Vagina (tissue), 2 donors: Measurements from ENCODE around the gene ZNF586. TPM values are rescaled to one million over a fixed set of nuclear protein-coding genes. Genes with fewer than 3 reads are reported as not detected.
A peak's percentile ranks its signal among the peaks of the same experiment; 100 is the strongest.

ENCODE experiments used
- DNase-seq, 2 donors: peaks; one replicate each; pipeline ENCODE4 v3.0.0-alpha.2; 2017; ENCODE audit errors: extremely low spot score in 2 of 2
- H3K27ac ChIP-seq: fragments of 200-600 bp; sonication (generic); one replicate; pipeline ENCODE4 v1.5.1; 2019
- H3K27me3 ChIP-seq: fragments of 200-600 bp; sonication (generic); one replicate; pipeline ENCODE4 v1.5.1; 2019
- H3K36me3 ChIP-seq, 2 donors: fragments of 200-600 bp; sonication (generic); one replicate each; pipeline ENCODE4 v1.5.1; 2017 to 2019
- H3K4me1 ChIP-seq: fragments of 200-600 bp; sonication (generic); one replicate; pipeline ENCODE4 v1.5.1; 2019
- H3K4me3 ChIP-seq, 2 donors: fragments of 200-600 bp; sonication (generic); 1 replicate in 1 of 2; 2 replicates in 1 of 2; pipeline ENCODE4 v1.5.1; 2016 to 2019
- H3K9me3 ChIP-seq: fragments of 200-600 bp; sonication (generic); one replicate; pipeline ENCODE4 v1.5.1; 2019
- CTCF ChIP-seq, 3 experiments: fragments of 450-650 bp in 2 of 3; fragments of 200-600 bp in 1 of 3; sonication (generic) in 1 of 3; IDR thresholded peaks; one replicate each; pipeline ENCODE4 v1.5.1; 2017 to 2019; ENCODE audit warnings: antibody characterized with exemption in 3 of 3, mild to moderate bottlenecking in 2 of 3, moderate library complexity in 2 of 3
- POLR2A ChIP-seq, 2 donors: fragments of 450-650 bp; IDR thresholded peaks; one replicate each; pipeline ENCODE4 v1.6.1; 2017; ENCODE audit warnings: antibody characterized with exemption in 2 of 2, mild to moderate bottlenecking in 2 of 2, moderate library complexity in 2 of 2
- POLR2AphosphoS5 ChIP-seq, 2 donors: sonication (generic); formaldehyde crosslinking; IDR thresholded peaks; one replicate each; pipeline ENCODE4 v1.9.0; 2017; ENCODE audit warnings: antibody characterized with exemption in 2 of 2, mild to moderate bottlenecking in 2 of 2, low read depth in 1 of 2; ENCODE audit not compliant: insufficient read depth in 1 of 2
- intact Hi-C: fragments of 100-400 bp; cut with DNase I; formaldehyde crosslinking; loops from one replicate; pipeline ENCODE4 v1.15.1; 2023
- total RNA-seq: library from RNA; depleted of rRNA; stranded (reverse); fragments of >200 nt; gene quantifications from one replicate; pipeline ENCODE4 v1.2.3, GENCODE V29; 2016

Gene ZNF586
- total RNA-seq, 1 donor from 2014 or later = 24.3 TPM

DNA sequence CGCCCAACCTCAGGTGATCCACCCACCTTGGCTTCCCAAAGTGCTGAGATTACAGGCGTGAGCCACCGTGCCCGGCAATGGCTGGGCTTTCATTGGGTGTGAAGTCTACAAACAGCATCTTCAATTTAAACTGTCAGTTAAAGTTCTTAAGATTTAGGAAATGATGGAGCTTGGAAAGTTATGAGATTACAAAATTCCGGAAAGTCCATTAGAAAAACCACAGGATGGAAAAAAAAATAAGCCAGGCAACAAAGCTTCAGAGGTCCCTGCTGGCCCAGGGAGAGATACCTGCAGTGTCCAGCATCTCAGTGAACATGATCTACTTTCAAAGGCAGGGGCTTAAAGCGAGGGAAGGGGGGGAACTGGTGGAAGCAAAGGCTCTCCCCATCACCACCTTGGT, 56.0 kb downstream of the ZNF586 start:
- intact Hi-C loops = no loop called here
- H3K9me3 ChIP-seq = no peaks in the 10 kb centered on the region
- DNase-seq = no peak
- H3K4me3 ChIP-seq = no peak overlapping the region
- TF ChIP-seq CTCF (IDR thresholded peaks at IDR 0.05) = no peak
- no peak for TF ChIP-seq POLR2A (IDR thresholded peaks at IDR 0.05)
- TF ChIP-seq POLR2AphosphoS5 (IDR thresholded peaks at IDR 0.05; ENCODE audit: insufficient read depth in 1 of 2, low read depth in 1 of 2) = no peak
- peaks cover 33% of the 10 kb centered on the region for H3K4me1 ChIP-seq
- H3K27me3 ChIP-seq = no peaks in the 10 kb centered on the region
- no peak overlapping the region for H3K27ac ChIP-seq
- peaks cover 0 to 3% of the 10 kb centered on the region in 2 donors for H3K36me3 ChIP-seq

DNA sequence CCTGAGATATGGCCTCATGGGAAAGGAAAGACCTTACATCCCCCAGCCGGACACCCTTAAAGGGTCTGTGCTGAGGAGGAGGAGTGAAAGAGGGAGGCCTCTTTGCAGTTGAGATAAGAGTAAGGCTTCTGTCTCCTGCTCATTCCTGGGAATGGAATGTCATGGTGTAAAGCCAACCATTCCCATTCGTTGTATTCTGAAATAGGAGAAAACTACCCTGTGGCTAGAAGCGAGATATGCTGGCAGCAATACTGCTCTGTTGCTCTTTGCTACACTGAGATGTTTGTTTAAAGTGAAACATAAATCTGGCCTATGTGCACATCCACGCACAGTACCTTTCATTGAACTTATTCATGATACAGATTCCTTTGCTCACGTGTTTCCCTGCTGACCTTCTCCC, 59.8 kb downstream of the ZNF586 start:
- H3K27ac ChIP-seq = no peak overlapping the region
- intact Hi-C loops = no loop called here
- H3K4me3 ChIP-seq = no peak overlapping the region
- peaks cover 22% of the 10 kb centered on the region for H3K4me1 ChIP-seq
- no peak for DNase-seq
- H3K27me3 ChIP-seq = no peaks in the 10 kb centered on the region
- no peaks in the 10 kb centered on the region for H3K9me3 ChIP-seq
- peaks cover 0 to 3% of the 10 kb centered on the region in 2 donors for H3K36me3 ChIP-seq
- TF ChIP-seq POLR2A (IDR thresholded peaks at IDR 0.05) (no peak), POLR2AphosphoS5 (IDR thresholded peaks at IDR 0.05; ENCODE audit: insufficient read depth in 1 of 2, low read depth in 1 of 2) (no peak), CTCF (IDR thresholded peaks at IDR 0.05) (no peak)

DNA sequence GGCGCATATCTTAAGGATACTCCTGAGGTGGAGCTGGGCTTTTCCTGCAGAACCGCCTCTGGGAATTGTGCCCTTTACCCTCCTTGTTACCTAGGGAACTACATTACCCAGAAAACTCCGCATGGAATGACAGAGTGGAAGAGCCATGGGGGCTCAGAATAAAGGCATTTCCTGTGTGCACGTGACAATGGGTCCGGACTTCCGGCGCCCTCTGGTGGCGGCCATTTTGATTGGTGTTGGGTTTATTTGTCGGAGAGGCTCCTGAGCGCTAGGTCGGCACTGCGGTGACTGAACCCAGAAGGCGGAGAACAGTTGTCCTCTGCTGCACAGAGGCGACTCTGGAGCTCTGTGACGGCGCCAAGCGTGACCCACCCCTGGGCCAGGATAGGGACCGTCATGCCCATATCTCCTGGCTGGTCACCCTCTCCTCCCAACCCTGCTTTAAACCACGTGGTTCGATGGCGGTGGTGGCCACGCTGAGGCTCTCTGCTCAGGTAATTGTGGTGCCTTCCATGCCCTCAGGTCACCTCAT, 60.7 kb downstream of the ZNF586 start, which contains the start of gene ZNF587B:
Gene ZNF587B, plus strand, starts transcription at position 229 of the 532 bp plus-strand sequence. Its CDS starts 230 bp downstream, at position 459.
- DNase-seq = no peak
- H3K27ac ChIP-seq = peak within 1 kb of the TSS; percentile 33
- TF ChIP-seq POLR2A (IDR thresholded peaks at IDR 0.05) (no peak), POLR2AphosphoS5 (IDR thresholded peaks at IDR 0.05; ENCODE audit: insufficient read depth in 1 of 2, low read depth in 1 of 2) (peak; percentile 49 to 80), CTCF (IDR thresholded peaks at IDR 0.05) (no peak)

More for the DNA sequence above, 60.7 kb downstream of the ZNF586 start, which contains the start of gene ZNF587B:
- Histone ChIP-seq H3K36me3 (peaks cover 0 to 3% of the 10 kb centered on the region in 2 donors), H3K4me3 (peak within 1 kb of the TSS; percentile 47 to 48), H3K9me3 (no peaks in the 10 kb centered on the region), H3K27me3 (no peaks in the 10 kb centered on the region), H3K4me1 (peaks cover 22% of the 10 kb centered on the region)
- intact Hi-C loops = no loop called here

Other genes with a start within 250 kb of the ZNF586 start
- gene ZNF549, start 242.3 kb upstream of the ZNF586 start, total RNA-seq = 4.9 TPM
- gene ZNF550, start 209.8 kb upstream of the ZNF586 start, total RNA-seq = 8.1 TPM
- gene ZNF416, start 190.8 kb upstream of the ZNF586 start, total RNA-seq = 3.9 TPM
- gene ZIK1, start 185.5 kb upstream of the ZNF586 start, total RNA-seq = 4.4 TPM
- 0.74 TPM for gene ZNF530, start 169.8 kb upstream of the ZNF586 start, total RNA-seq
- 9.1 TPM for gene ZNF134, start 155.4 kb upstream of the ZNF586 start, total RNA-seq
- 7.1 TPM for gene ZNF211, start 136.5 kb upstream of the ZNF586 start, total RNA-seq
- not detected for gene ZSCAN4, start 100.7 kb upstream of the ZNF586 start, total RNA-seq
- 16.9 TPM for gene ZNF551, start 87.7 kb upstream of the ZNF586 start, total RNA-seq
- gene ZNF154, start 60.5 kb upstream of the ZNF586 start, total RNA-seq = 2.2 TPM
- 2.9 TPM for gene ZNF671, start 42.1 kb upstream of the ZNF586 start, total RNA-seq
- gene ZNF776, start 22.9 kb upstream of the ZNF586 start, total RNA-seq = 6.9 TPM
- 24.1 TPM for gene ZNF552, start 45.2 kb downstream of the ZNF586 start, total RNA-seq
- 17.9 TPM for gene ZNF587B, start 60.6 kb downstream of the ZNF586 start, total RNA-seq
- gene ZNF587, start 80.2 kb downstream of the ZNF586 start, total RNA-seq = 17.7 TPM
- gene ZNF814, start 119.4 kb downstream of the ZNF586 start, total RNA-seq = 13.3 TPM
- 7.9 TPM for gene ZNF417, start 146.9 kb downstream of the ZNF586 start, total RNA-seq
- 3.2 TPM for gene ZNF418, start 165.7 kb downstream of the ZNF586 start, total RNA-seq
- gene ZNF256, start 178.0 kb downstream of the ZNF586 start, total RNA-seq = 3.7 TPM
- 2.9 TPM for gene C19orf18, start 204.9 kb downstream of the ZNF586 start, total RNA-seq
- 10.1 TPM for gene ZNF606, start 233.1 kb downstream of the ZNF586 start, total RNA-seq